ENCODE measurements around the gene MS4A3.
"Not testable (repeated sequence)": the region's sequence is repeated elsewhere in the genome, so short reads cannot be mapped to it uniquely, and the experiment has no call there.

The MS4A3 gene

DNA sequence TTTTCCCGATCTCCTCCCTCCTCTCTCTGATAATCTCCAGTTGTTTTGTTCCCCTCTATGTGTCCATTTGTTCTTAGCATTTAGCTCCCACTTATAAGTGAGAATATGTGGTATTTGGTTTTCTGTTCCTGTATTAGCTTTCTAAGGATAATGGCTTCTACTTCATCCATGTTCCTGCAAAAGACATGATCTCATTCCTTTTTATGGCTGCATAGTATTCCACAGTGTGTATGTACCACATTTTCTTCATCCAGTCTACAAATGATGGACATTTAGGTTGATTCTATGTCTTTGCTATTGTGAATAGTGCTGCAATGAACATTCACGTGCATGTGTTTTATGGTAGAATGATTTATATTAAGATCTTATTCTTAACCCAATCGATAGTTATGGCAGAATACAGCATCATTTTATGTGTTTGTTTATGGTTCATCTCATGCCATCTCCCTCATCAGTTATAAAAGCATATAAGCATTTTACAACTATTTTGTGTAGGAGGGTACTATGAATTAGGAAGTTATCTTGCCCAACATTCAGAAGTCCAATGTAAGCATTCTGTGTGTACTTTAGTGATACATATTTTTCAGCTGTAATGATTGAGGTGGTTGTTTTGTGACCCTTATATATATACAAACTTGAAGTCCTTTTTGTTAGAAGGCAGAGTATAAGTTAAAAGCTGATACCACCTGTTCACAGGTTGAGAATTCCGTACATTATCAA is 3.2 kb downstream of the MS4A3 start:
- no peak for DNase-seq (ENCODE audit: low read depth, low spot score)
- Histone ChIP-seq H3K27ac (no peak overlapping the region), H3K9ac (ENCODE audit: insufficient read length) (no peak overlapping the region), H3K36me3 (ENCODE audit: insufficient read depth, low read length) (no peaks in the 10 kb centered on the region), H3K9me3 (ENCODE audit: low read depth, low read length) (no peaks in the 10 kb centered on the region), H3K4me3 (no peak overlapping the region)
- TF ChIP-seq EZH2 (IDR thresholded peaks at IDR 0.05) (no peak), POLR2AphosphoS5 (IDR thresholded peaks at IDR 0.05; ENCODE audit: borderline replicate concordance, low read depth, low read length) (no peak), FOXP2 (optimal IDR thresholded peaks at IDR 0.05; ENCODE audit: control extremely low read depth, extremely low read length, insufficient read depth) (no peak)

DNA sequence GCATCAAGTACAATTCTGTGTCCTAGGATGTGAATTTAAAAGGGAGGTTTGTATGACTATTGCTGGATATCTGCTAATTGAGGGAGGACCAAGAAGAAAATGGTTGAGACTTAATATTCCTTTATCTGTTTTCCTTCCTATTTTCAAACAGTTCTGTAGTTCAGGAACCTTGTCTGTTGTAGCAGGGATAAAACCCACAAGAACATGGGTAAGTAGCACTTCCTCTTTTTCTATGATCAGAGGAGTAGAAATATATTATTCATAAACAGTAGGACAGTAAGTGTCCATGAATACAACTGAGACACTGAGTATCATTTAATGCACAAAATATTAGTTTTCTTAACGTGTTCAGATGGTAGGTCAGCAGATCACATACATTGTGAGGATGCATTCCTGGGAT is 7.6 kb downstream of the MS4A3 start:
- H3K36me3 ChIP-seq (ENCODE audit: insufficient read depth, low read length), result no peaks in the 10 kb centered on the region
- H3K27ac ChIP-seq, result no peak overlapping the region
- no peak for DNase-seq (ENCODE audit: low read depth, low spot score)
- H3K4me3 ChIP-seq, result no peak overlapping the region
- H3K9ac ChIP-seq (ENCODE audit: insufficient read length), result no peak overlapping the region
- H3K9me3 ChIP-seq (ENCODE audit: low read depth, low read length), result no peaks in the 10 kb centered on the region
- no peak for TF ChIP-seq POLR2AphosphoS5 (IDR thresholded peaks at IDR 0.05; ENCODE audit: borderline replicate concordance, low read depth, low read length)
- TF ChIP-seq FOXP2 (optimal IDR thresholded peaks at IDR 0.05; ENCODE audit: control extremely low read depth, extremely low read length, insufficient read depth), result no peak
- TF ChIP-seq EZH2 (IDR thresholded peaks at IDR 0.05), result no peak

DNA sequence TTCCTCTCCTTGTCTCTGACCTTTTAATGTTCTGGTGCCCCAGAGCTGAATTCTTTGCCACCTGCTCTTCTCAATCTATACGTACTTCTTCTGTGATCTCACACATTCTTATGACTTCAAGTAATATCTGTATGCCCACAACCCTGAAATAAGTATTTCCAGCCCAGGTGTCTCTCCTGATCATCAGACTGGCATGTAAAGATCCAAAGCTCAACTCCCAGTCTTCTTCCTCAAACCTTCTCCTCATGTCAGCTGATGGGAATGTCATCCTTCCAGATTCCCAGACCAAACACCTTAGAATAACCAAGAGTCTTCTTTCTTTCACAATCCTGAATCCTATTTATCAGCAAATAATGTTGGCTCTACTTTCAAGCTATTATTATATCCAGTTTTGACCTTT is 9.3 kb downstream of the MS4A3 start:
- Histone ChIP-seq H3K4me3 (no peak overlapping the region), H3K36me3 (ENCODE audit: insufficient read depth, low read length) (no peaks in the 10 kb centered on the region), H3K27ac (no peak overlapping the region), H3K9ac (ENCODE audit: insufficient read length) (no peak overlapping the region), H3K9me3 (ENCODE audit: low read depth, low read length) (no peaks in the 10 kb centered on the region)
- DNase-seq (ENCODE audit: low read depth, low spot score), result no peak
- no peak for TF ChIP-seq POLR2AphosphoS5 (IDR thresholded peaks at IDR 0.05; ENCODE audit: borderline replicate concordance, low read depth, low read length)

DNA sequence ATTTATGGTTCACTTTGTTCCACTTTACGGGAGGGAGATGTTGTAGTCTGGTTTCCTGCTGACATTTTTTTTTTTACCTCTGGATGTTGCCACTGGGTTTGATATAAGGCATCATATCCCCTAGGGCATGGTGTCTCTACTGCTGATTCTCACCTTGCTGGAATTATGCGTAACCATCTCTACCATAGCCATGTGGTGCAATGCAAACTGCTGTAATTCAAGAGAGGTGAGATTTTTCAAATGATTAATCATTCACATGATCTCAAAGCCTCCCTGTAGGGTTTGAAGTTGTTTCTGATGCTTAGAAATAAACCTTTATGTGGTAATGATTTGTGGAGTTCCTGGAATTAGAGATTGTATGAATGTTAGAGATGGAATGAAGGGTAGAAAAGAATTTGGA is 13.0 kb downstream of the MS4A3 start:
- DNase-seq (ENCODE audit: low read depth, low spot score), result no peak
- no peak for TF ChIP-seq FOXP2 (optimal IDR thresholded peaks at IDR 0.05; ENCODE audit: control extremely low read depth, extremely low read length, insufficient read depth)
- no peak for TF ChIP-seq EZH2 (IDR thresholded peaks at IDR 0.05)
- TF ChIP-seq POLR2AphosphoS5 (IDR thresholded peaks at IDR 0.05; ENCODE audit: borderline replicate concordance, low read depth, low read length), result no peak
- no peak overlapping the region for H3K9ac ChIP-seq (ENCODE audit: insufficient read length)
- H3K4me3 ChIP-seq, result no peak overlapping the region
- no peaks in the 10 kb centered on the region for H3K36me3 ChIP-seq (ENCODE audit: insufficient read depth, low read length)
- no peaks in the 10 kb centered on the region for H3K9me3 ChIP-seq (ENCODE audit: low read depth, low read length)
- no peak overlapping the region for H3K27ac ChIP-seq

DNA sequence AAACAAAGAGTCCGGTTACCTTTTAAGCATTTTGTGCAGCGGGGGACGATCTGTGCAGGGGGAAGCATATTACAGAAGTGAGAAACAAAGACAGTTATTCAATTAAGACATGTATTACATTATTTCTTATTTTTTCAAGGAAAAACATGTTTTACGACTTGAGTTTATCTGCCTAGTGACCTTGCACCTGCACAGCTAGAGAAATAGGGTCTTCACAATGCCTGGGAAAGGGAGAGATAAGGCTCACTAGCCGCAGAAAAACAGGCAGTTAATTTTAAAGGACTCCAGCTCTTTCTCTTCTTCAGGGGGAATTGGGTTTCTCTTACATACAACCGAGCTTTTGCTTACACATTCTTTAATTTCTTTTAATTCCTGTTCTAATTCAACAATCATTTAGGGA is 15.2 kb downstream of the MS4A3 start:
- not testable (repeated sequence) for H3K9me3 ChIP-seq (ENCODE audit: low read depth, low read length); DNase-seq (ENCODE audit: low read depth, low spot score); H3K9ac ChIP-seq (ENCODE audit: insufficient read length); H3K36me3 ChIP-seq (ENCODE audit: insufficient read depth, low read length); H3K4me3 ChIP-seq; H3K27ac ChIP-seq

DNA sequence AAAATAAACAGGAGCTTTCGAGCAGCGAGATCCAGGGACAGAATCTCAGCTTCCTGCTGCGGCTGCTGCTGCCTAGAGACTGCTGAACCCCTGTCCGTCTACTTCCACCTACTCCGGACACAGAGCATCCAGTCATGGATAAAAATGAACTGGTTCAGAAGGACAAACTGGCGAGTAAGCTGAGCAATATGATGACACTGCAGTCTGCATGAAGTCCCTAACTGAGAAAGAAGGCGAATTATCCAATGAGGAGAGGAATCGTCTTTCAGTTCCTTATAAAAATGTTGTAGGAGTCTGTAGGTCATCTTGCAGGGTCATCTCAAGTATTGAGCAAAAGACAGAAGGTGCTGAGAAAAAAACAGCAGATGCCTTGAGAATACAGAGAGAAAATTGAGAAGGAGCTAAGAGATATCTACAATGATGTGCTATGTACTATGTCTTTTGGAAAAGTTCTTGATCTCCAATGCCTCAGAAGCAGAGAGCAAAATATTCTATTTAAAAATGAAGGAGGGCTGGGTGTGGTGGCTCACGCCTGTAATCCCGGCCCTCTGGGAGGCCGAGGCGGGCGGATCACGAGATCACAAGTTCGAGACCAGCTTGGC is 20.9 kb downstream of the MS4A3 start:
- Histone ChIP-seq H3K27ac (no peak overlapping the region), H3K4me3 (no peak overlapping the region), H3K9me3 (ENCODE audit: low read depth, low read length) (no peaks in the 10 kb centered on the region), H3K36me3 (ENCODE audit: insufficient read depth, low read length) (no peaks in the 10 kb centered on the region), H3K9ac (ENCODE audit: insufficient read length) (no peak overlapping the region)
- TF ChIP-seq POLR2AphosphoS5 (IDR thresholded peaks at IDR 0.05; ENCODE audit: borderline replicate concordance, low read depth, low read length) (no peak), FOXP2 (optimal IDR thresholded peaks at IDR 0.05; ENCODE audit: control extremely low read depth, extremely low read length, insufficient read depth) (no peak), EZH2 (IDR thresholded peaks at IDR 0.05) (no peak)
- no peak for DNase-seq (ENCODE audit: low read depth, low spot score)

DNA sequence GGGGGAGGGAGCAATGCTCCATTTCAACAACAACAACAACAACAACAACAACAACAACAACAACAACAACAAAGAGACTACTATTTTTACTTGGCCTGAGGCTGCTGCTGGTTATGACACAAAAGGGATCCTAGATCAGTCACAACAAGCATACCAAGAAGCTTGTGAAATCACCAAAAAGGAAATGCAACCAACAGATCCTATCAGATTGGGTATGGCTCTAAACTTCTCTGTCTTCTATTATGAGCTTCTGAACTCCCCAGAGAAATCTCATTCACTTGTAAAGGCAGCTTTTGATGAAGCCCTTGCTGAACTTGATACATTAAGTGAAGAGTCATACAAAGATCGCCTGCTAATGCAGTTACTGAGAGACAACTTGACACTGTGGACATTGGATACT is 21.5 kb downstream of the MS4A3 start:
- no peak for TF ChIP-seq EZH2 (IDR thresholded peaks at IDR 0.05)
- no peak for TF ChIP-seq POLR2AphosphoS5 (IDR thresholded peaks at IDR 0.05; ENCODE audit: borderline replicate concordance, low read depth, low read length)
- TF ChIP-seq FOXP2 (optimal IDR thresholded peaks at IDR 0.05; ENCODE audit: control extremely low read depth, extremely low read length, insufficient read depth), result no peak
- Histone ChIP-seq H3K36me3 (ENCODE audit: insufficient read depth, low read length) (no peaks in the 10 kb centered on the region), H3K27ac (no peak overlapping the region), H3K9ac (ENCODE audit: insufficient read length) (no peak overlapping the region), H3K9me3 (ENCODE audit: low read depth, low read length) (no peaks in the 10 kb centered on the region), H3K4me3 (no peak overlapping the region)
- DNase-seq (ENCODE audit: low read depth, low spot score), result no peak

DNA sequence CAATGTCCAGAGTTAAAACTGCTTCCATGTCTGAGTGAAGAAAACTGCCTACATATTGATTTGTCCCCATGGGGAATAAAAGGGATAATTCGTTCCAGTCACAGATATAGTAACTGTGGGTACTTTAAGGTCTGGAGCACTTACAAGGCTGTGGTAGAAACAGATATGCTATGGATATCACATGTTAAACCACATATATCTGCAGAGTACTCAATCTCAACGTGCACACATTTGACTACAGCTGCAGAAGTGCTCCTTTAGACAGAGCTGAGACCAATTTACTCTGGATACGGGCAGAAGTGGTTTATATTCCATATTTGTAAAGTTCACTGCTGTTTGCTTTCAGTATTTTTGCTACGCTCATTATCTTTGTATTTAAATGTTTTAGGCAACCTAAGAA is 22.3 kb downstream of the MS4A3 start:
- Histone ChIP-seq H3K9ac (ENCODE audit: insufficient read length) (no peak overlapping the region), H3K4me3 (no peak overlapping the region), H3K27ac (no peak overlapping the region), H3K9me3 (ENCODE audit: low read depth, low read length) (no peaks in the 10 kb centered on the region), H3K36me3 (ENCODE audit: insufficient read depth, low read length) (no peaks in the 10 kb centered on the region)
- TF ChIP-seq EZH2 (IDR thresholded peaks at IDR 0.05) (no peak), POLR2AphosphoS5 (IDR thresholded peaks at IDR 0.05; ENCODE audit: borderline replicate concordance, low read depth, low read length) (no peak), FOXP2 (optimal IDR thresholded peaks at IDR 0.05; ENCODE audit: control extremely low read depth, extremely low read length, insufficient read depth) (no peak)
- DNase-seq (ENCODE audit: low read depth, low spot score), result no peak

DNA sequence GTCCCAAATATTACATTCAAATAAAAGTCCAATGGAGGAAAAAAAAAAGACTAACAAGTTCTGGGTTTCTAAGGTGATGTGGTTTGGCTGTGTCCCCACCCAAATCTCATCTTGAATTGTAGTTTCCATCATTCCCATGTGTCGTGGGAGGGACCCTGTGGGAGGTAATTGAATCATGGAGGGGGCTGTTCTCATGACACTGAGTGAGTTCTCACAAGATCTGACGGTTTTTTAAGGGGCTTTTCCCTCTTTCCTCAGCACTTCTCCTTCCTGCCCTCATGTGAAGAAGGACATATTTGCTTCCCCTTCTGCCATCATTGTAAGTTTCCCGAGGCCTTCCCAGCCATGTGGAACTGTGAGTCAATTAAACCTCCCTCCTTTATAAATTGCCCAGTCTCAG is 24.1 kb downstream of the MS4A3 start:
- TF ChIP-seq FOXP2 (optimal IDR thresholded peaks at IDR 0.05; ENCODE audit: control extremely low read depth, extremely low read length, insufficient read depth) (no peak), EZH2 (IDR thresholded peaks at IDR 0.05) (no peak), POLR2AphosphoS5 (IDR thresholded peaks at IDR 0.05; ENCODE audit: borderline replicate concordance, low read depth, low read length) (no peak)
- Histone ChIP-seq H3K9me3 (ENCODE audit: low read depth, low read length) (no peaks in the 10 kb centered on the region), H3K27ac (no peak overlapping the region), H3K4me3 (no peak overlapping the region), H3K36me3 (ENCODE audit: insufficient read depth, low read length) (no peaks in the 10 kb centered on the region), H3K9ac (ENCODE audit: insufficient read length) (no peak overlapping the region)
- no peak for DNase-seq (ENCODE audit: low read depth, low spot score)
